IPS-18c (cell line): ENCODE results near the gene ADORA1.

Experiments used
- H3K4me3 ChIP-seq: 2 replicates; pipeline ENCODE4 v1.7.0; 2013; ENCODE audit warnings: low read depth, mild to moderate bottlenecking, low read length, moderate library complexity; ENCODE audit not compliant: insufficient read depth
- H3K9me3 ChIP-seq: one replicate; pipeline ENCODE4 v1.6.1; 2013; ENCODE audit warnings: mild to moderate bottlenecking, low read length, moderate library complexity; ENCODE audit not compliant: control insufficient read depth, insufficient read depth

Gene ADORA1

GRCh38 chr1:203202431-203203245 lies 75.1 kb downstream of the ADORA1 start:
- Histone ChIP-seq H3K9me3 (no peaks in the 10 kb centered on the region), H3K4me3 (no peak overlapping the region)

GRCh38 chr1:203204756-203205155 lies 77.2 kb downstream of the ADORA1 start:
- no peaks in the 10 kb centered on the region for H3K9me3 ChIP-seq
- no peak overlapping the region for H3K4me3 ChIP-seq

- Histone ChIP-seq H3K9me3 (no peaks in the 10 kb centered on the region), H3K4me3 (no peak overlapping the region)
Measured at GRCh38 chr1:203206129-203206687, 78.7 kb downstream of the ADORA1 start.

GRCh38 chr1:203207751-203208150 lies 80.2 kb downstream of the ADORA1 start:
- Histone ChIP-seq H3K4me3 (no peak overlapping the region), H3K9me3 (no peaks in the 10 kb centered on the region)

- Histone ChIP-seq H3K9me3 (no peaks in the 10 kb centered on the region), H3K4me3 (no peak overlapping the region)
Measured at GRCh38 chr1:203208181-203208580, 80.7 kb downstream of the ADORA1 start.

- Histone ChIP-seq H3K9me3 (no peaks in the 10 kb centered on the region), H3K4me3 (no peak overlapping the region)
Measured at GRCh38 chr1:203210350-203210749, 82.8 kb downstream of the ADORA1 start.

GRCh38 chr1:203210988-203211387 lies 83.5 kb downstream of the ADORA1 start:
- H3K4me3 ChIP-seq = no peak overlapping the region
- no peaks in the 10 kb centered on the region for H3K9me3 ChIP-seq

GRCh38 chr1:203211812-203212211 lies 84.3 kb downstream of the ADORA1 start:
- no peak overlapping the region for H3K4me3 ChIP-seq
- no peaks in the 10 kb centered on the region for H3K9me3 ChIP-seq

- Histone ChIP-seq H3K4me3 (no peak overlapping the region), H3K9me3 (no peaks in the 10 kb centered on the region)
Measured at GRCh38 chr1:203213126-203213525, 85.6 kb downstream of the ADORA1 start.

- Histone ChIP-seq H3K4me3 (no peak overlapping the region), H3K9me3 (no peaks in the 10 kb centered on the region)
Measured at GRCh38 chr1:203214871-203215270, 87.3 kb downstream of the ADORA1 start.

- H3K4me3 ChIP-seq = no peak overlapping the region
- H3K9me3 ChIP-seq = no peaks in the 10 kb centered on the region
Measured at GRCh38 chr1:203215573-203215972, 88.0 kb downstream of the ADORA1 start.

- Histone ChIP-seq H3K4me3 (no peak overlapping the region; the same call in 1 of the 2 replicates), H3K9me3 (no peaks in the 10 kb centered on the region)
Measured at GRCh38 chr1:203216274-203217138, 89.0 kb downstream of the ADORA1 start.
